Choroid plexus epithelial cell (primary cell): ENCODE data around the gene SLX9.
A peak's percentile ranks its signal among the peaks of the same experiment; 100 is the strongest.

Experiments
- DNase-seq: peaks from one replicate; pipeline ENCODE4 v3.0.0-alpha.2; 2010; ENCODE audit warnings: low read depth
- H3K4me3 ChIP-seq: 2 replicates; pipeline ENCODE4 v1.5.1; 2011; ENCODE audit warnings: low read depth, mild to moderate bottlenecking, control low read depth, low read length, moderate library complexity
- TF ChIP-seq, protein P1 (sequence below): conservative IDR thresholded peaks from 2 replicates; pipeline ENCODE4 v1.5.1; 2011; ENCODE audit warnings: low read depth, mild to moderate bottlenecking, control low read depth, inconsistent platforms, low read length, moderate library complexity

The SLX9 gene

DNA sequence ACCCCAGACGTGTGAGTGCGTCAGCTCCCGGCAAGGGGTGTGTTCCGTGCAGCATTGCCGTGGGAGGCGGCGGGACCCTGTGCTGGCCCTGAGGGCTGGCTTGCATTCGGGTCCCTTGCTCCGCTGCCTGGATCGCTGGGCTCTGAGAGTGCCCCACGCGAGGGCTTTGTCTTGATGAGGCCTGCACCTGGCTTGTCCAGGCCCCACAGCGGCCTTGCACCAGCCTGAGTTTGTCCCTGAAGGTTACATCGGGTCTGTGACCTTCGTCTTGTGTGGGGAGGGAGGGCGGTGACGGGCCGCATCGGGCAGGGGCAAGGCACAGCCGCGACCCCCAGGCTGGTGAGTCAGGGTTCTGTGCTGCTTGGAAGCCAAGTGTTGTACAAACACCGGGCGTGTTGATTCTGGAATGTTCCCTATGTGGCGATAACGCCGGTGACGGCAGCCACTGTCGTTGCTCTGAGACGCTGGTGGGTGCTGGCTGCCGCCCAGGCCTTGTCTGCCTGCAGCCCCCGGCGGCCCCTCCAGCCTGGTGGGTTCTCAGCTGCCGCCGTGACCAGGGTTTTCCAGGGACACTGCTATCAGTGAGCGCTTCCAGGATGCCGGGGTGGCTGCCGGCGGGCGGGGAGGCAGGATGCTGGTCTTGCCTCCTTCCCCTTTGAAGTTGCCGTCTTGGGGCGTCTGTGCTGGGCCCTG is 42.9 kb downstream of the SLX9 start:
- no peak overlapping the region for H3K4me3 ChIP-seq
- TF ChIP-seq, protein P1, sequence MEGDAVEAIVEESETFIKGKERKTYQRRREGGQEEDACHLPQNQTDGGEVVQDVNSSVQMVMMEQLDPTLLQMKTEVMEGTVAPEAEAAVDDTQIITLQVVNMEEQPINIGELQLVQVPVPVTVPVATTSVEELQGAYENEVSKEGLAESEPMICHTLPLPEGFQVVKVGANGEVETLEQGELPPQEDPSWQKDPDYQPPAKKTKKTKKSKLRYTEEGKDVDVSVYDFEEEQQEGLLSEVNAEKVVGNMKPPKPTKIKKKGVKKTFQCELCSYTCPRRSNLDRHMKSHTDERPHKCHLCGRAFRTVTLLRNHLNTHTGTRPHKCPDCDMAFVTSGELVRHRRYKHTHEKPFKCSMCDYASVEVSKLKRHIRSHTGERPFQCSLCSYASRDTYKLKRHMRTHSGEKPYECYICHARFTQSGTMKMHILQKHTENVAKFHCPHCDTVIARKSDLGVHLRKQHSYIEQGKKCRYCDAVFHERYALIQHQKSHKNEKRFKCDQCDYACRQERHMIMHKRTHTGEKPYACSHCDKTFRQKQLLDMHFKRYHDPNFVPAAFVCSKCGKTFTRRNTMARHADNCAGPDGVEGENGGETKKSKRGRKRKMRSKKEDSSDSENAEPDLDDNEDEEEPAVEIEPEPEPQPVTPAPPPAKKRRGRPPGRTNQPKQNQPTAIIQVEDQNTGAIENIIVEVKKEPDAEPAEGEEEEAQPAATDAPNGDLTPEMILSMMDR, result no peak
- peak; percentile 75 for DNase-seq

DNA sequence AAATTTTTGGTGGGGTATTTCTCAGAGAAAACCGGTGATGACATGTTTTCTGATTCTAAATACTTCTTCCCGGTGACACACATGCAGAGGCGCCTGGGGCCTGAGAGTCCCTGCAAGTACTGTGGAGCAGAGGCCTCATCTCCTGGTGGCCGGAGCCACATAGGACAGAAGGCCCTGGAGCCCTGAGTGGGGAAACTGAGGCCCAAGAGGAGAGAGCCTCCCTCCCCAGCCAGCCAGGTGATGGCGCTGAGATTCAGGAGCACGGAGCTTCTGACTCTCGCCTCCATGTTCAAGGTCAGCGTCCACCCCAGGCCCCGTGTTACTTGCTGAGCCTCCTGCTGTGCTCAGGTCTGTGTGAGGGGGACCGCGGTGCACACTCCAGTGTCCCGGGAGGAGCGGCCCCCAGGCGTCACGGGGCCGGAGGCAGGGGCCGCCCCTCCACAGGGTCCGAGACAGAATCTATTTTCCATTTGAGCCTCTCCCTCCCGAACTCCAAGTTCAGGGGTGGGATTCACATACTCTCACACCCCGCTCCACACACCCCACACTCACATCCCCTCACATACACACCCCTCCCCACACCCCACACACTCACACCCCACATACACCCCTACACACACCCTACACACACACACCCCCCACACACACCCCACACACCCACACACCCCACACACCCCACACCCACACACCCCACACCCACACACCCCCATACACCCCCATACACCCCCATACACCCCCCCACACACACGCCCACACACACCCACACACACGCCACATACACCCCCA is 43.8 kb downstream of the SLX9 start:
- TF ChIP-seq, protein P1, result no peak
- no peak overlapping the region for H3K4me3 ChIP-seq
- DNase-seq, result no peak

DNA sequence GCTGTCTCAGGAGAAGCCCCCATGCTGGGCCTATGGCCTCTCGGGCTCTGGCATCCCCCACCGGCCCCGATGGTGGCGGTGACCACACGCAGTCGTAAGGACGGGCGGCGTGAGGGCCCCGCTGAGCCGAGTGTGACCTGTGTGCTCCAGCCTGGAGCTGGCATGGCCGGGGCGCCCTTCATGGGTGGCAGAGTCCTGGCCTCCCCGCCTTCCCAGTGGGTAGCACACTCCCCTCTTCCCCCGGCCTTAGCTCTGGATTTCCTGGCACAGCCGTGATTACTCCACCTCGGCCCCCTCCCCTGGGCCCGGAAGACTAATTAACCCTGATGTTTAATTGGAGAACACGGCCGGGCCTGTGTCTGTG is 44.6 kb downstream of the SLX9 start:
- TF ChIP-seq, protein P1, result no peak
- no peak for DNase-seq
- H3K4me3 ChIP-seq, result no peak overlapping the region

GRCh38 chr21:44984792-44985440 is 45.1 kb downstream of the SLX9 start:
- no peak overlapping the region for H3K4me3 ChIP-seq
- TF ChIP-seq, protein P1, result no peak
- DNase-seq, result no peak

DNA sequence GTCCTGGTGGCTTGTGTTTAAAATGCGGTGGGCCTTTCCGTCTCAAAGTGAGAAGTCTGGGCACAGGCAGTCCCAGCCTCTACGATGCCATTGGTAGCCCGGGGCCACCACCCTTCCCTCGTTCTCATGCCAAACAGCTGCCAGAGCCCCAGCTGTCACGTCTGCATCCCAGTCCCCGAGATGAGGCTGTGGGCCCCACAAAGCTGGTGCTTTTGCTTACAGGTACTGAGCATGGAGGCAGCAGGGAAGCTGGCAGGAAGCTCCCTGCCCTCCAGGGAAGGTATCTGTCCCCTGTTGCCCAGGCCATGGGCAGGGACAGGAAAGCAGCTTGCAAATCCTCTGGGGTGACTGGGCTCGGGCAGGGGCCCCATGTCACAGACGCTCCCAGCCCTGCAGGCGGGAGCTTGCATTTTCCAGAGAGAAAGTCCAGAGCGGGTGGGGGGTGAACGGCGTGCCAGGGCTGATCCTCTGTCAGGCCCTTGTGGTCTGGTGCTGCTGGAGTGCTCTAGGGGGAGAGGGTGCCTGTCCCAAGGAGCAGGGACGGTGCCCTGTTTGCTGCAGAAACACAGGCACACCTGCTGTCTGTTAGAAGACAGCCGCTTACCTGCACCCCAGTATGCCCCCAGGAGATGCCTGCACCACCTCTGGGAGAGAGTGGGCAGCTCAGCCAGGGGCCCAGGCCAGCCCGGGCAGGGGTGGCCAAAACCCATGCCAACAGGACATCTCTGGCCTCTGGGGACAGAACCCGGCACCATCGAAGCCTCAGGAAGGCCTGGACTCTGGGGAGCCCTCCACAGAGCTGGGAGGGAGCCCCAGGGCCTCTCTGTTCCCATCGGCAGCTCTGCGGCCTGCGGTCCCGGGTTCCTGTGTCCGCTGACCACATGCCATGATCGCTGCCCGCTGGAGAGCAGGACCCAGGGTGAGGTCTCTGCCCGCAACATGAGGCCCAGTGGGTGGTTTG is 45.9 kb downstream of the SLX9 start:
- TF ChIP-seq, protein P1, result no peak
- no peak for DNase-seq

DNA sequence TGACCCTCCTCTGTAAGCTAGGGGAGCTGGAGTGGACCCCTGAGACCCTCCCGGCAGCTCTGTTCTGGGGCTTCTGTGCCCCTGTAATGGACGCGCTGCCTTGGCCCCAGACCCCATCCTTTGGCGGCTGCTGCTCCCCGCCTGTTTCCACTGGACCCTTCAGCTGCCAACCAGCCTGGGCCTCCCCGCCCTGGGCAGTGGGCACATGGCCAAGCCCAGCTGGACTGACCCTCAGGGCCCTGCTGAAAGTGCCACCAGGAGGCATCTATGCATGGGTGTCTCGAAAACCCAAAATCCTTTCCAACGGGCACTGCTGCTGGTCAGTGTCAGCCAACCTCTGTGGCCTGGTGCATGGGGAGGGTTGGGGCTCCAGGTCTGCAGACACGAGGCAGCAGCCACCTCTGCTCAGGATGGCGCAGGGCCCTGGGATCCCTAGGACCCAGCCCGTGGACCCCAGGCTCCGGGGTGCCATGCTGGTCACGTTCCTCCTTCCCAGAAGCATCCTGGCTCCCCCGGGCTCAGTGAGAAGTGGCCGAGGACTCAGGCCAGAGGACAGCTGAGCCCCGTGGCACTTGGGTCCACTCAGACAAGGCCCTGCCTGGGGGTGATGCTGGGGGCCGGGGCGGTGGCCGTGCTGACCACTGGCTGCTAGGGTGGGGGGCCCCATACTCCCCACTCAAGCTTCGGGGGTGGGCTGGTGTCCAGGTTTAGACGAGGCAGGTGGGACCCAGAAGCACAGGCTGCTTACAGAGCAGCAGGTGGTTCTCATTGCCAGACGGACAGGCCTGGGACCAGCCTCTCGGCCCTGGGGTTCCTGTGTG is 46.9 kb downstream of the SLX9 start:
- H3K4me3 ChIP-seq, result no peak overlapping the region
- no peak for DNase-seq
- TF ChIP-seq, protein P1, result no peak

More for the DNA sequence above, 45.9 kb downstream of the SLX9 start:
- H3K4me3 ChIP-seq, result no peak overlapping the region
